DND-41 (cell line): ENCODE results near the gene MMP24OS.

Experiments used
- EZH2 ChIP-seq: IDR thresholded peaks from 3 replicates; pipeline ENCODE4 v1.6.1; 2012; ENCODE audit warnings: borderline replicate concordance, low read depth, mild to moderate bottlenecking, moderate library complexity, low read length, inconsistent platforms; ENCODE audit not compliant: severe bottlenecking
- TF ChIP-seq, protein P1 (sequence below): IDR thresholded peaks from 2 replicates; pipeline ENCODE4 v1.5.1; 2012; ENCODE audit warnings: borderline replicate concordance, low read length, moderate library complexity, mild to moderate bottlenecking; ENCODE audit not compliant: poor library complexity, severe bottlenecking; ENCODE audit errors: extremely low read depth

DNA sequence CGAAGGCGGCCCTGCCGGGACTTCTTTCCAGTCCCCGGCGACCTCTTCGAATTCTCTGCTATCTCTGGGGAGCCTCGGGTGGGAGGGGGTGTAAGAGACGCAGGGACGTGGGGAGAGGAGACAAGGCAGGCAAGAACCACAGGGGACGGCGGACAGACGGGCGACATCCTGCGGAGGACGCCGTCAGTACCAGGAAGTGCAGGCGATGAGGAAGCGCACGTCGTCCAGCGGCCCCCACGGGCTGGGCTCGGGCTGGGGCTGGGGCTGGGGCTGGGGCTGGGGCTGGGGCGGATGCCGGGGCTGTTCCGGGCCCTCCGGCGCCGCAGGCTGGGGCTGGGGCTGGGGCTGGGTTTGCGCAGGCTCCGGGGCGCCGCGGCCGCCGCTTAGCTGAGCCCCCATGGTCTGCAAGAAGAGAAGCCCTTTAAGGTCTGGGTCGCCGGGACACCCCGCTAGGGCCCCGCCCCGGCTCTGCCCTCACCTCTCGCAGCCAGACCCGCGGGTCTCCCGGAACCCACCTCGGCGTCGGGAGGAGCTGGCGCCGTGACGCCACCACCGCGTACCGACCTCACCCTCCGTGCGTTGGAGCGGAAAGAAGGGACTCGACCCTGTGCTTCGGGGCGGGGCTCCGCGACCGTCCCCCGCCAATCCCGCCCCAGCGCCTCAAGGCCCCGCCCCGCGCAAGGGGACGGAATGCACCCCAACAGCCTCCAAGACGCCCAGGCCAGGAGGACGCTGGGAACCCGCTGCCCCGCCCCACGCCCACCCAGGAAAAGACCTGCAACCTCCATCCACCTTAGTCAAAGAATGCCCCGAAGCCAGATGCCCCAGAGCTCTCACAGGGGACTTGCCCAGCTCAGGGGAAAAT is at the start of gene MMP24OS:
- TF ChIP-seq, protein P1, sequence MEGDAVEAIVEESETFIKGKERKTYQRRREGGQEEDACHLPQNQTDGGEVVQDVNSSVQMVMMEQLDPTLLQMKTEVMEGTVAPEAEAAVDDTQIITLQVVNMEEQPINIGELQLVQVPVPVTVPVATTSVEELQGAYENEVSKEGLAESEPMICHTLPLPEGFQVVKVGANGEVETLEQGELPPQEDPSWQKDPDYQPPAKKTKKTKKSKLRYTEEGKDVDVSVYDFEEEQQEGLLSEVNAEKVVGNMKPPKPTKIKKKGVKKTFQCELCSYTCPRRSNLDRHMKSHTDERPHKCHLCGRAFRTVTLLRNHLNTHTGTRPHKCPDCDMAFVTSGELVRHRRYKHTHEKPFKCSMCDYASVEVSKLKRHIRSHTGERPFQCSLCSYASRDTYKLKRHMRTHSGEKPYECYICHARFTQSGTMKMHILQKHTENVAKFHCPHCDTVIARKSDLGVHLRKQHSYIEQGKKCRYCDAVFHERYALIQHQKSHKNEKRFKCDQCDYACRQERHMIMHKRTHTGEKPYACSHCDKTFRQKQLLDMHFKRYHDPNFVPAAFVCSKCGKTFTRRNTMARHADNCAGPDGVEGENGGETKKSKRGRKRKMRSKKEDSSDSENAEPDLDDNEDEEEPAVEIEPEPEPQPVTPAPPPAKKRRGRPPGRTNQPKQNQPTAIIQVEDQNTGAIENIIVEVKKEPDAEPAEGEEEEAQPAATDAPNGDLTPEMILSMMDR: peak; percentile 49
- no peak for TF ChIP-seq EZH2
